K562 (cell line): Measurements from ENCODE around the gene XYLB. TPM values are rescaled to one million over a fixed set of nuclear protein-coding genes. Genes with fewer than 3 reads are reported as not detected.
A peak's percentile ranks its signal among the peaks of the same experiment; 100 is the strongest.

ENCODE experiments used
- ATAC-seq: fragments of 200-7000 bp; cut with Tn5 transposase; 3 replicates; pipeline ENCODE4 v1.9.1; 2020; ENCODE audit warnings: moderate library complexity
- BruUV-seq: library from RNA; stranded (reverse); fragments of 400-500 nt; replicated peaks from 2 replicates; lab custom pipeline; 2021; lab: Mats Ljungman, UMichigan
- CTCF ChIA-PET: fragments of 300-600 bp; formaldehyde crosslinking; extraction: SDS; loops from one replicate; lab custom pipeline; 2021; ENCODE audit warnings: low intra/inter-chr PET ratio; lab: Yijun Ruan, JAX
- POLR2A ChIA-PET: fragments of 300-600, 350-650 bp; sonication (Branson Sonifier 250); formaldehyde crosslinking; extraction: SDS; loops from one replicate; lab custom pipeline; 2021; ENCODE audit warnings: antibody characterized with exemption, inconsistent platforms; lab: Yijun Ruan, JAX
- DNase-seq, 4 experiments: peaks; one replicate each; pipeline versions ENCODE4 v3.0.0 to v3.0.0-alpha.2; 2011 to 2018; ENCODE audit warnings: low spot score in 3 of 4, mixed read lengths in 3 of 4; ENCODE audit errors: extremely low read depth in 1 of 4
- FAIRE-seq: peaks from 2 replicates; lab custom pipeline; 2011; peaks lifted over from hg19 to GRCh38; lab: Jason Lieb, UNC
- H2AFZ ChIP-seq: 2 replicates; pipeline ENCODE4 v1.6.0; 2011; ENCODE audit warnings: low read depth, low read length, control low read depth, inconsistent platforms
- H3K27ac ChIP-seq: fragments of 200-600 bp; 3 replicates; pipeline ENCODE4 v1.8.0; 2011; ENCODE audit warnings: low read depth, mild to moderate bottlenecking, control low read depth, inconsistent platforms, low read length, moderate library complexity, mixed read lengths; ENCODE audit errors: extremely low read depth
- H3K27me3 ChIP-seq, 2 experiments: fragments of 300-600 bp in 1 of 2; 2 replicates in 1 of 2; 3 replicates in 1 of 2; pipeline versions ENCODE4 v1.6.0 to v1.8.0; 2011; ENCODE audit warnings: inconsistent platforms in 2 of 2, low read length in 2 of 2, mild to moderate bottlenecking in 1 of 2, mixed read lengths in 1 of 2, moderate library complexity in 1 of 2; ENCODE audit not compliant: control insufficient read depth in 2 of 2, insufficient read depth in 2 of 2
- H3K36me3 ChIP-seq: fragments of 300-600 bp; 3 replicates; pipeline ENCODE4 v1.8.0; 2011; ENCODE audit warnings: mild to moderate bottlenecking, low read length, inconsistent platforms; ENCODE audit not compliant: control insufficient read depth, insufficient read depth
- H3K4me1 ChIP-seq, 2 experiments: fragments of 200-600 bp in 1 of 2; replicated peaks in 1 of 2; 2 replicates in 1 of 2; 3 replicates in 1 of 2; pipeline versions ENCODE4 v1.5.1 to v1.8.0; 2011; ENCODE audit warnings: inconsistent platforms in 2 of 2, low read length in 2 of 2, mild to moderate bottlenecking in 1 of 2, mixed read lengths in 1 of 2, moderate library complexity in 1 of 2; ENCODE audit not compliant: control insufficient read depth in 2 of 2, insufficient read depth in 2 of 2
- H3K4me2 ChIP-seq: 2 replicates; pipeline ENCODE4 v1.6.1; 2011; ENCODE audit warnings: low read length, control low read depth, inconsistent platforms, mixed read lengths; ENCODE audit not compliant: insufficient read depth
- H3K4me3 ChIP-seq: fragments of 200-600 bp; sonication (generic), shearing (Covaris generic); 2 replicates; pipeline ENCODE4 v1.5.1; 2016; ENCODE audit warnings: control low read depth, inconsistent platforms
- H3K79me2 ChIP-seq: fragments of 200-600 bp; 3 replicates; pipeline ENCODE4 v1.8.0; 2011; ENCODE audit warnings: low read length, inconsistent platforms; ENCODE audit not compliant: control insufficient read depth, insufficient read depth
- H3K9ac ChIP-seq, 2 experiments: 2 replicates each; pipeline versions ENCODE4 v1.6.0 to v1.6.1; 2011; ENCODE audit warnings: low read depth in 2 of 2, low read length in 2 of 2, control low read depth in 1 of 2, inconsistent platforms in 1 of 2, mild to moderate bottlenecking in 1 of 2, mixed read lengths in 1 of 2; ENCODE audit not compliant: insufficient read depth in 1 of 2
- H3K9me1 ChIP-seq: one replicate; pipeline ENCODE4 v1.6.0; 2011; ENCODE audit warnings: inconsistent platforms, mild to moderate bottlenecking, low read length, moderate library complexity; ENCODE audit not compliant: control insufficient read depth, insufficient read depth
- H3K9me3 ChIP-seq: replicated peaks from 2 replicates; pipeline ENCODE4 v1.5.1; 2011; ENCODE audit warnings: low read depth, low read length, inconsistent platforms; ENCODE audit not compliant: control insufficient read depth, insufficient read depth
- H4K20me1 ChIP-seq: replicated peaks from 2 replicates; pipeline ENCODE4 v1.6.1; 2011; ENCODE audit warnings: low read length, inconsistent platforms, mixed read lengths; ENCODE audit not compliant: control insufficient read depth, insufficient read depth
- ATF7 ChIP-seq: fragments of 450-650 bp; IDR thresholded peaks from 2 replicates; pipeline ENCODE4 v1.7.1; 2014; ENCODE audit warnings: mild to moderate bottlenecking, moderate library complexity
- HES1 ChIP-seq: fragments of 450-650 bp; IDR thresholded peaks from 2 replicates; pipeline ENCODE4 v1.6.1; 2016; ENCODE audit warnings: low read depth, mild to moderate bottlenecking, moderate library complexity
- MBD2 ChIP-seq: sonication (generic); IDR thresholded peaks from 2 replicates; pipeline ENCODE4 v1.6.1; 2016; ENCODE audit warnings: low read depth, borderline replicate concordance
- MCM2 ChIP-seq: fragments of 450-650 bp; IDR thresholded peaks from 2 replicates; pipeline ENCODE4 v1.6.1; 2017; ENCODE audit warnings: low read depth, mild to moderate bottlenecking
- NR2C2 ChIP-seq, 2 experiments: fragments of 200-800 bp in 1 of 2; sonication (Bioruptor generic) in 1 of 2; sonication (generic) in 1 of 2; formaldehyde crosslinking in 1 of 2; IDR thresholded peaks; 2 replicates each; pipeline versions ENCODE4 v1.6.1 to v1.8.0; 2016 to 2022; ENCODE audit warnings: mild to moderate bottlenecking in 1 of 2, missing compliant biosample characterization in 1 of 2, missing genetic modification characterization in 1 of 2, missing genetic modification reagents in 1 of 2
- PHF8 ChIP-seq: fragments of 200-600 bp; sonication (generic); IDR thresholded peaks from 2 replicates; pipeline ENCODE4 v1.6.1; 2012; ENCODE audit warnings: mixed run types, mild to moderate bottlenecking, inconsistent platforms, low read length, moderate library complexity, borderline replicate concordance
- SMARCA4 ChIP-seq: fragments of 450-650 bp; IDR thresholded peaks from 2 replicates; pipeline ENCODE4 v1.6.1; 2016
- SPI1 ChIP-seq: IDR thresholded peaks from 2 replicates; pipeline ENCODE4 v1.6.1; 2011; ENCODE audit warnings: low read depth, low read length, control low read depth, borderline replicate concordance
- TAF15 ChIP-seq: fragments of 200-400 bp; formaldehyde crosslinking; IDR thresholded peaks from 2 replicates; pipeline ENCODE4 v1.6.1; 2017; ENCODE audit warnings: mild to moderate bottlenecking, low read depth, low read length, moderate library complexity
- XRCC5 ChIP-seq: fragments of 200-400 bp; formaldehyde crosslinking; IDR thresholded peaks from 2 replicates; pipeline ENCODE4 v1.6.1; 2017; ENCODE audit warnings: low read depth, mild to moderate bottlenecking, low read length
- YY1 ChIP-seq, 3 experiments: IDR thresholded peaks; 2 replicates each; pipeline ENCODE4 v1.6.1; 2011; ENCODE audit warnings: low read length in 2 of 3, mild to moderate bottlenecking in 2 of 3, moderate library complexity in 2 of 3, borderline replicate concordance in 1 of 3, control low read depth in 1 of 3, low read depth in 1 of 3; ENCODE audit not compliant: insufficient read depth in 3 of 3, insufficient replicate concordance in 2 of 3, control insufficient read depth in 1 of 3, insufficient read length in 1 of 3; ENCODE audit errors: extremely low read depth in 1 of 3
- ZBTB1 ChIP-seq: sonication (generic); formaldehyde crosslinking; IDR thresholded peaks from 2 replicates; pipeline ENCODE4 v1.8.1; 2023; ENCODE audit warnings: missing genetic modification reagents, low read depth, mild to moderate bottlenecking, borderline replicate concordance
- ZNF124 ChIP-seq: sonication (generic); formaldehyde crosslinking; IDR thresholded peaks from 2 replicates; pipeline ENCODE4 v1.8.1; 2022; ENCODE audit warnings: missing genetic modification reagents
- ZNF311 ChIP-seq: fragments of 250-450 bp; sonication (Bioruptor Pico); IDR thresholded peaks from 2 replicates; pipeline ENCODE4 v1.4.0; 2020; ENCODE audit warnings: mild to moderate bottlenecking, moderate library complexity
- ZNF431 ChIP-seq: sonication (generic); formaldehyde crosslinking; IDR thresholded peaks from 2 replicates; pipeline ENCODE4 v1.8.0; 2022; ENCODE audit warnings: mild to moderate bottlenecking, missing genetic modification reagents
- WGBS: fragments of 100-300 bp; shearing (Covaris generic); methylation state at CpG from one replicate; pipeline ENCODE4 v1.1.6; 2016; ENCODE audit warnings: low coverage, mixed read lengths; ENCODE audit not compliant: insufficient coverage; ENCODE audit errors: missing lambda C conversion rate; 5-methylcytosine and 5-hydroxymethylcytosine counted together
- in situ Hi-C: fragments of 300-500 bp; cut with MboI; formaldehyde crosslinking; loops from 4 replicates; pipeline ENCODE4 v1.15.0; 2018; ENCODE audit warnings: inconsistent platforms, mixed read lengths
- intact Hi-C: fragments of 100-400 bp; cut with micrococcal nuclease; formaldehyde crosslinking; loops from 2 replicates; pipeline ENCODE4 v1.14.2; 2022
- polyA plus RNA-seq, 8 experiments: library from polyadenylated mRNA; depleted of rRNA in 4 of 8; stranded (reverse) in 5 of 8; unstranded in 3 of 8; fragments of >200 nt; fragmentation: Nextera tagmentation in 2 of 8; fragmentation: Illumina TruSeq in 1 of 8; extraction: Ambion mirVana in 2 of 8; extraction: Trizol in 1 of 8; gene quantifications; 2 replicates each; pipeline versions ENCODE4 v1.2.1 to v1.2.3, GENCODE V29; 2011 to 2014; ENCODE audit warnings: inconsistent platforms in 1 of 8, missing spikeins in 1 of 8
- total RNA-seq, 7 experiments: library from RNA; depleted of rRNA in 6 of 7; stranded (reverse); fragments of >200 nt in 6 of 7; fragmentation: Illumina TruSeq in 2 of 7; extraction: Trizol in 2 of 7; gene quantifications; 2 replicates each; pipeline versions ENCODE4 v1.2.1 to v1.2.3, GENCODE V29; 2011 to 2021; ENCODE audit warnings: low replicate concordance in 1 of 7

XYLB gene
- total and polyA plus RNA-seq, 9 of the 15 experiments (the other 6 are each of a cell fraction or from before 2014, with no cell fraction given): 4.0 to 20.2 (median 13.2) TPM

- no peak for DNase-seq
- Histone ChIP-seq H3K4me2 (peak overlapping the region; percentile 88), H3K9me3 (no peaks in the 10 kb centered on the region), H3K36me3 (peaks cover 39% of the 10 kb centered on the region), H4K20me1 (no peaks in the 10 kb centered on the region), H3K79me2 (peaks cover 59% of the 10 kb centered on the region), H3K4me1 (peaks cover 18 to 27% of the 10 kb centered on the region in 2 experiments; a peak in 4 of 5 replicates), H3K27me3 (no peaks in the 10 kb centered on the region), H3K27ac (peak overlapping the region; percentile 89), H2AFZ (peak overlapping the region; percentile 97), H3K4me3 (peak overlapping the region; percentile 98), H3K9ac (peak overlapping the region; percentile 91 to 99), H3K9me1 (no peaks in the 10 kb centered on the region)
- intact Hi-C loops: loop anchor here (2.0 to 5.0 kb wide), 4 partner anchors 105 to 230 kb away; partner anchors contain the start of genes ACAA1, ACVR2B and MYD88
- FAIRE-seq: no peak
- peak; percentile 42 for ATAC-seq
- BruUV-seq: TSS peak; percentile 43
- ChIA-PET POLR2A (interaction anchor here (0.6 to 1.4 kb wide), 2 partner anchors 42 to 98 kb away, joined by 3 to 4 read pairs; no protein-coding TSS in a partner anchor), CTCF (interaction anchor here (0.6 kb wide), 1 partner anchor 93 kb away, joined by 7 read pairs; no protein-coding TSS in a partner anchor)
- in situ Hi-C loops: loop anchor here (10.0 kb wide), 1 partner anchor 213 kb away; the partner anchor contains the start of genes ACAA1 and MYD88
- WGBS: 2% methylated on average over 15 of the region's 19 CpGs
- TF ChIP-seq ZNF124: no peak
- no peak for TF ChIP-seq HES1
- TF ChIP-seq ZBTB1 (CRISPR knock-in tag): 0 out of 2 replicates have a peak, but pooled peaks have one; percentile 30
- no peak for TF ChIP-seq MCM2
- no peak for TF ChIP-seq XRCC5
- no peak for TF ChIP-seq NR2C2 (CRISPR knock-in tag; IDR thresholded peaks at IDR 0.05)
- TF ChIP-seq NR2C2 (tag; IDR thresholded peaks at IDR 0.05): peak; percentile 87
- no peak for TF ChIP-seq SPI1
- peak; percentile 9; the same call in 1 of the 2 replicates for TF ChIP-seq ATF7
- no peak for TF ChIP-seq ZNF431 (CRISPR knock-in tag)
- no peak for TF ChIP-seq PHF8
- TF ChIP-seq ZNF311 (CRISPR knock-in tag): no peak
- TF ChIP-seq TAF15: no peak
- TF ChIP-seq YY1 (IDR thresholded peaks at IDR 0.05; ENCODE audit: borderline replicate concordance in 1 of 3, control insufficient read depth in 1 of 3, extremely low read depth in 1 of 3, insufficient read depth in 3 of 3, insufficient read length in 1 of 3, insufficient replicate concordance in 2 of 3, low read depth in 1 of 3, low read length in 2 of 3): peak; percentile 40 to 81 (median 56)
- no peak for TF ChIP-seq SMARCA4
- TF ChIP-seq MBD2: no peak
Observed at GRCh38 chr3:38347421-38348200, 1.0 kb downstream of the XYLB start.
